Ishikawa (cell line): ENCODE measurements around the gene NAV2.

Experiments
- CEBPB ChIP-seq: IDR thresholded peaks from 2 replicates; pipeline ENCODE4 v1.6.1; 2012
- CREB1 ChIP-seq: IDR thresholded peaks from 2 replicates; pipeline ENCODE4 v1.6.1; 2012; ENCODE audit warnings: low read depth
- EGR1 ChIP-seq: IDR thresholded peaks from 2 replicates; pipeline ENCODE4 v1.6.1; 2012
- EP300 ChIP-seq: IDR thresholded peaks from 2 replicates; pipeline ENCODE4 v1.6.1; 2012; ENCODE audit warnings: borderline replicate concordance
- FOXM1 ChIP-seq: IDR thresholded peaks from 2 replicates; pipeline ENCODE4 v1.6.1; 2012; ENCODE audit warnings: low read depth, borderline replicate concordance
- NFIC ChIP-seq: IDR thresholded peaks from 2 replicates; pipeline ENCODE4 v1.6.1; 2012
- RAD21 ChIP-seq: IDR thresholded peaks from 2 replicates; pipeline ENCODE4 v1.6.1; 2012; ENCODE audit warnings: low read depth
- TAF1 ChIP-seq: IDR thresholded peaks from 2 replicates; pipeline ENCODE4 v1.6.1; 2012; ENCODE audit warnings: low read depth, mild to moderate bottlenecking
- TCF12 ChIP-seq: IDR thresholded peaks from 2 replicates; pipeline ENCODE4 v1.6.1; 2012; ENCODE audit warnings: low read depth
- TEAD4 ChIP-seq: IDR thresholded peaks from 2 replicates; pipeline ENCODE4 v1.6.1; 2012
- YY1 ChIP-seq: IDR thresholded peaks from 2 replicates; pipeline ENCODE4 v1.6.1; 2012; ENCODE audit warnings: low read depth
- ZBTB7A ChIP-seq: IDR thresholded peaks from 2 replicates; pipeline ENCODE4 v1.6.1; 2012; ENCODE audit warnings: low read depth
- TF ChIP-seq, protein P1 (sequence below): IDR thresholded peaks from 2 replicates; pipeline ENCODE4 v1.6.1; 2012; ENCODE audit warnings: low read depth, mild to moderate bottlenecking
- TF ChIP-seq, protein P2 (sequence below): IDR thresholded peaks from 2 replicates; pipeline ENCODE4 v1.6.1; 2012
- TF ChIP-seq, protein P3 (sequence below): IDR thresholded peaks from 2 replicates; pipeline ENCODE4 v1.6.1; 2012

NAV2 gene

DNA sequence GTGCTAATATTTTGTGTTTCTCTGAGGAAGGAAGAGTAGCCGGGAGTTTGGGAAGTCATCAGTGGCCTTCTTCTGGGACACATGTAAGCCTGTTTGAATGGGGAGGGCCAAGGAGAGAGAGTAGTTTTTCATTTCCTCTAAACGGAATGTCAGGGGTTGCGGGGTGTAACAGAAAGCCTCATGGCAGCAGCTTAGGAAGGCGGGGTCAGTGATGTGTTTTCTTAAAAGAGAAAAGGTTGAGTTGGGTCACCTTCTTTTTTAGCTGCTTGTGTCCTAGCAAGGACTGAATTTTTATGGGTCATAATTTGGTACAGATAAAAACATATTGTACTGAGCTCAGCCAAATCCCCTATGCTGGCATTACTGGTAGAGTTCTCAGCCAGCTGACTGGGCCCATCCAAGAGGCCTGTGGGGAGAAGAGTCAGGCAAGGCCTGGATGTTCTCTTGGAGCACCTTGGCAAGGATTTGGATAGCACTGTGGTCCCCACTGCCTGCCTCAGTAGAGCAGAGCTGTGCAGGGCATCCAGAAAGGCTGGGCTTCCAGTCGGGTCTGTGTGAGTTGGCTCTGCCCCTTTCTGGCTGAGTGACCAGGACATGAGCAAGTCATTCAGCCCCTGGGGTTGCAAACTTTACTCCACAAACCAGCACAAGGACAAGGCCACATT is 29.4 kb upstream of the NAV2 start:
- TF ChIP-seq RAD21 (no peak), NFIC (no peak), YY1 (no peak), ZBTB7A (no peak), CEBPB (no peak), FOXM1 (no peak), CREB1 (no peak), TAF1 (no peak), EGR1 (no peak), EP300 (no peak), TCF12 (no peak), TEAD4 (no peak)
- TF ChIP-seq, protein P1, sequence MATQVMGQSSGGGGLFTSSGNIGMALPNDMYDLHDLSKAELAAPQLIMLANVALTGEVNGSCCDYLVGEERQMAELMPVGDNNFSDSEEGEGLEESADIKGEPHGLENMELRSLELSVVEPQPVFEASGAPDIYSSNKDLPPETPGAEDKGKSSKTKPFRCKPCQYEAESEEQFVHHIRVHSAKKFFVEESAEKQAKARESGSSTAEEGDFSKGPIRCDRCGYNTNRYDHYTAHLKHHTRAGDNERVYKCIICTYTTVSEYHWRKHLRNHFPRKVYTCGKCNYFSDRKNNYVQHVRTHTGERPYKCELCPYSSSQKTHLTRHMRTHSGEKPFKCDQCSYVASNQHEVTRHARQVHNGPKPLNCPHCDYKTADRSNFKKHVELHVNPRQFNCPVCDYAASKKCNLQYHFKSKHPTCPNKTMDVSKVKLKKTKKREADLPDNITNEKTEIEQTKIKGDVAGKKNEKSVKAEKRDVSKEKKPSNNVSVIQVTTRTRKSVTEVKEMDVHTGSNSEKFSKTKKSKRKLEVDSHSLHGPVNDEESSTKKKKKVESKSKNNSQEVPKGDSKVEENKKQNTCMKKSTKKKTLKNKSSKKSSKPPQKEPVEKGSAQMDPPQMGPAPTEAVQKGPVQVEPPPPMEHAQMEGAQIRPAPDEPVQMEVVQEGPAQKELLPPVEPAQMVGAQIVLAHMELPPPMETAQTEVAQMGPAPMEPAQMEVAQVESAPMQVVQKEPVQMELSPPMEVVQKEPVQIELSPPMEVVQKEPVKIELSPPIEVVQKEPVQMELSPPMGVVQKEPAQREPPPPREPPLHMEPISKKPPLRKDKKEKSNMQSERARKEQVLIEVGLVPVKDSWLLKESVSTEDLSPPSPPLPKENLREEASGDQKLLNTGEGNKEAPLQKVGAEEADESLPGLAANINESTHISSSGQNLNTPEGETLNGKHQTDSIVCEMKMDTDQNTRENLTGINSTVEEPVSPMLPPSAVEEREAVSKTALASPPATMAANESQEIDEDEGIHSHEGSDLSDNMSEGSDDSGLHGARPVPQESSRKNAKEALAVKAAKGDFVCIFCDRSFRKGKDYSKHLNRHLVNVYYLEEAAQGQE, result no peak
- TF ChIP-seq, protein P2, sequence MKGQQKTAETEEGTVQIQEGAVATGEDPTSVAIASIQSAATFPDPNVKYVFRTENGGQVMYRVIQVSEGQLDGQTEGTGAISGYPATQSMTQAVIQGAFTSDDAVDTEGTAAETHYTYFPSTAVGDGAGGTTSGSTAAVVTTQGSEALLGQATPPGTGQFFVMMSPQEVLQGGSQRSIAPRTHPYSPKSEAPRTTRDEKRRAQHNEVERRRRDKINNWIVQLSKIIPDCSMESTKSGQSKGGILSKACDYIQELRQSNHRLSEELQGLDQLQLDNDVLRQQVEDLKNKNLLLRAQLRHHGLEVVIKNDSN, result no peak
- TF ChIP-seq, protein P3, sequence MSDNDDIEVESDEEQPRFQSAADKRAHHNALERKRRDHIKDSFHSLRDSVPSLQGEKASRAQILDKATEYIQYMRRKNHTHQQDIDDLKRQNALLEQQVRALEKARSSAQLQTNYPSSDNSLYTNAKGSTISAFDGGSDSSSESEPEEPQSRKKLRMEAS, result no peak

DNA sequence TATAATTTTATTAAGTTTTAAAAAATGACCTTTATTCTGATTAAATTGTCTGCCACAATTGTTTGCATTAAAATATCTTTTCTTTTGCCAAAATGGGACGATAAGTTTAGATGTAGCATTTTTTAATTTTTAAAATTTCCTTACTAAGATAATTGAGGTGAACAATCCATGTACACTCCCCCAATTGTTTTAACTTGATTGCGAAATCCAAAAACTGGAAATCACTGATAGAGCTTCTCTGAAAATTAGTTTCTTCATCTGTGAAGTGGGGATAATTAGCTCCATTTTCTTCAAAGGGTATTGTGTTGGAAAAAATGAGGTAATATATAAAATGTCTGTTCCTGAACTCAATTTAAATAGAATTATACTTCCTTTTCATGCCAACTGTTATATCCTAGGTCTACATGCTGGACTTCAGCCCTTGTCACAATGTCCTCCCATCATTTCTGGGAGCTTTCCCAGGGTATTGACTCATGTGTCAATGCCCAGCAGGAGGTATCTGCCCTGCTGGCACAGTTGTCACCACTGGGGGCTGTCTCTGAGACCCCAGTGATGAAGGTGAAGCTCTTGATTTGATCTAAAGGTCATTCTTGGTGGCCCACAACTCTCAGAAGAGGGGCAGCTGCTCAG is 28.7 kb upstream of the NAV2 start:
- no peak for TF ChIP-seq FOXM1
- TF ChIP-seq CREB1, result no peak
- no peak for TF ChIP-seq TAF1
- TF ChIP-seq EGR1, result no peak

DNA sequence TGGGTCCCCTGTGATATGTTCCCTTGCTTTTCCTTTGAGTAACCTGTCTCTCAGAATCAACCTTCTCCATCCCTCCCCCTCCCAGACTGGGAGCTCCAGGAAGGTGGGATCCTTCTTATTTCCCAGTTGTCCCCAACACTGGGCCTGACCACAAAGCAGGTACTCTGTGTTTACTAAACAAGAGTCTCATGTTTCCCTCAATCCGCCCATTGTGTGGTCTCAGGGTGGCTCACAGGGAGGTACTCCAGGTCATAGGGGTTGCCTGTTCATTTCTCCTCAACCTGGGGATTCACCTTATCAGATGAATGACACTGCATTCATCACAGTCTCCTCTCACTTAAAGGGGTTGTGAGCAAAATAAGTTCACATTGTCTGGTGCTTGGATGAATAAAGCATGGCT is 26.4 kb upstream of the NAV2 start:
- TF ChIP-seq TEAD4 (no peak), CEBPB (no peak)
- TF ChIP-seq, protein P1, result no peak

DNA sequence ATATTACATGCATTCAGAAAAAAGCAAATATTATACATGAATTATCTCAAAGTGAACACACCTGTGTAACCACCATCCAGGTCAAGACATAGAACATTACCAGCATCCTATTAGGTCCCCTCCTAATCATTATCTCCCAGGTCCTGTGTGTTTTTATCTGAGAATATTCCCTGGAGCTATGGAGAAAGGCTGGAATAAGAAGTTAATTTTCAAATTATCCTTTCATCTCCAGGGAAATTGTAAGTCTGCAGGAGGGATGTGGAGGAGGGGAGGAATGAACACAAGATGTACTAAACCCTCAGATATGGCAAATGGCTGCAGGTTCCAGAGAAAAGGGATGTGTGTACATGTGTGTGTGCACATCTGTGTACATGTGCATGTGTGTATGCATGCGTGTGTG is 25.2 kb upstream of the NAV2 start:
- no peak for TF ChIP-seq RAD21
- no peak for TF ChIP-seq EGR1
- TF ChIP-seq, protein P3, result no peak
- TF ChIP-seq CREB1, result no peak
- no peak for TF ChIP-seq EP300
- TF ChIP-seq, protein P2, result no peak
- TF ChIP-seq FOXM1, result no peak
- no peak for TF ChIP-seq CEBPB
- TF ChIP-seq YY1, result no peak
- TF ChIP-seq NFIC, result no peak
- no peak for TF ChIP-seq ZBTB7A
- TF ChIP-seq, protein P1, result no peak
- TF ChIP-seq TAF1, result no peak
- TF ChIP-seq TEAD4, result no peak
- no peak for TF ChIP-seq TCF12
